Choroid plexus epithelial cell (primary cell): ENCODE results near the gene NXPH1.

ENCODE experiments used
- DNase-seq: peaks from one replicate; pipeline ENCODE4 v3.0.0-alpha.2; 2010; ENCODE audit warnings: low read depth
- H3K4me3 ChIP-seq: 2 replicates; pipeline ENCODE4 v1.5.1; 2011; ENCODE audit warnings: low read depth, mild to moderate bottlenecking, control low read depth, low read length, moderate library complexity
- CTCF ChIP-seq: conservative IDR thresholded peaks from 2 replicates; pipeline ENCODE4 v1.5.1; 2011; ENCODE audit warnings: low read depth, mild to moderate bottlenecking, control low read depth, inconsistent platforms, low read length, moderate library complexity

Gene NXPH1

GRCh38 chr7:8751557-8752231 lies 318.3 kb downstream of the NXPH1 start:
- DNase-seq, result no peak
- H3K4me3 ChIP-seq, result no peak overlapping the region
- TF ChIP-seq CTCF, result no peak

GRCh38 chr7:8753355-8753754 lies 319.9 kb downstream of the NXPH1 start:
- no peak for DNase-seq
- TF ChIP-seq CTCF, result no peak
- no peak overlapping the region for H3K4me3 ChIP-seq

GRCh38 chr7:8761731-8762130 lies 328.3 kb downstream of the NXPH1 start:
- no peak for TF ChIP-seq CTCF
- H3K4me3 ChIP-seq, result no peak overlapping the region
- DNase-seq, result no peak

- no peak overlapping the region for H3K4me3 ChIP-seq
- no peak for TF ChIP-seq CTCF
- DNase-seq, result no peak
Observed at GRCh38 chr7:8762803-8763202, 329.4 kb downstream of the NXPH1 start.

- no peak for TF ChIP-seq CTCF
- DNase-seq, result no peak
- H3K4me3 ChIP-seq, result no peak overlapping the region
Observed at GRCh38 chr7:8765374-8765773, 332.0 kb downstream of the NXPH1 start.

- TF ChIP-seq CTCF, result no peak
Observed at GRCh38 chr7:8773518-8773917, 340.1 kb downstream of the NXPH1 start.

GRCh38 chr7:8778459-8778858 lies 345.1 kb downstream of the NXPH1 start:
- no peak for TF ChIP-seq CTCF
- H3K4me3 ChIP-seq, result no peak overlapping the region
- no peak for DNase-seq

More at GRCh38 chr7:8773518-8773917, 340.1 kb downstream of the NXPH1 start:
- DNase-seq, result no peak
- no peak overlapping the region for H3K4me3 ChIP-seq
